Aorta (tissue), 5 donors: ENCODE measurements around the gene TRPM8. TPM values are rescaled to one million over a fixed set of nuclear protein-coding genes. Genes with fewer than 3 reads are reported as not detected.

Source experiments
- ATAC-seq: fragments of 200-7000 bp; cut with Tn5 transposase; one replicate; pipeline ENCODE4 v1.9.1; 2022; ENCODE audit warnings: moderate library complexity; ENCODE audit not compliant: low FRiP score
- DNase-seq, 2 donors: peaks; one replicate each; pipeline ENCODE4 v3.0.0-alpha.2; 2020
- H3K27ac ChIP-seq, 2 donors: one replicate each; pipeline ENCODE4 v1.5.1; 2013; ENCODE audit warnings: low read length in 2 of 2, mild to moderate bottlenecking in 2 of 2, moderate library complexity in 2 of 2, control low read depth in 1 of 2, inconsistent platforms in 1 of 2, low read depth in 1 of 2
- H3K27me3 ChIP-seq, 2 donors: one replicate each; pipeline ENCODE4 v1.6.1; 2013; ENCODE audit warnings: control low read depth in 1 of 2, low read length in 1 of 2, mild to moderate bottlenecking in 1 of 2, moderate library complexity in 1 of 2; ENCODE audit not compliant: insufficient read depth in 2 of 2, control insufficient read depth in 1 of 2
- H3K36me3 ChIP-seq, 2 donors: one replicate each; pipeline ENCODE4 v1.6.1; 2013; ENCODE audit warnings: control low read depth in 1 of 2, low read length in 1 of 2, mild to moderate bottlenecking in 1 of 2; ENCODE audit not compliant: insufficient read depth in 2 of 2, control insufficient read depth in 1 of 2
- H3K4me1 ChIP-seq, 2 donors: one replicate each; pipeline ENCODE4 v1.6.1; 2013; ENCODE audit warnings: low read length in 2 of 2, control low read depth in 1 of 2, mild to moderate bottlenecking in 1 of 2, moderate library complexity in 1 of 2; ENCODE audit not compliant: insufficient read depth in 2 of 2, control insufficient read depth in 1 of 2
- H3K4me3 ChIP-seq, 2 donors: one replicate each; pipeline ENCODE4 v1.5.1; 2013; ENCODE audit warnings: low read length in 2 of 2, control low read depth in 1 of 2, mild to moderate bottlenecking in 1 of 2
- H3K9me3 ChIP-seq: one replicate; pipeline ENCODE4 v1.6.1; 2013; ENCODE audit warnings: mild to moderate bottlenecking, low read length; ENCODE audit not compliant: control insufficient read depth
- WGBS, 2 donors: extraction: QIAGEN DNeasy Blood & Tissue Kit; methylation state at CpG; one replicate each; pipeline ENCODE4 v1.1.7; 2013; 5-methylcytosine and 5-hydroxymethylcytosine counted together
- intact Hi-C, 2 donors: fragments of 100-400 bp; cut with DNase I; formaldehyde crosslinking; loops; one replicate each; pipeline versions ENCODE4 v1.14.2 to v1.15.0; 2022
- polyA plus RNA-seq, 2 donors: library from polyadenylated mRNA; stranded (reverse); fragments of 200-250 nt; gene quantifications; one replicate each; pipeline ENCODE4 v1.2.3, GENCODE V29; 2013
- total RNA-seq, 2 donors: library from RNA; stranded (reverse); fragmentation: NEBNext Ultra II Directional; extraction: Animal tissue kit (Norgen Biotek cat#: 25700); gene quantifications; one replicate each; pipeline ENCODE4 v1.2.1, GENCODE V29; 2021
- donor health status: healthy with polysubstance abuse.
- donor health status: Bipolar disorder and iron deficiency.
- donor health status: DM: no; HTN: no; CAD: no.
- donor health status: DM: no; HTN: no; CAD: no.
- donor health status: DM: yes; HTN: yes; CAD: no.

TRPM8 gene
- total and polyA plus RNA-seq, 4 donors = not detected

DNA sequence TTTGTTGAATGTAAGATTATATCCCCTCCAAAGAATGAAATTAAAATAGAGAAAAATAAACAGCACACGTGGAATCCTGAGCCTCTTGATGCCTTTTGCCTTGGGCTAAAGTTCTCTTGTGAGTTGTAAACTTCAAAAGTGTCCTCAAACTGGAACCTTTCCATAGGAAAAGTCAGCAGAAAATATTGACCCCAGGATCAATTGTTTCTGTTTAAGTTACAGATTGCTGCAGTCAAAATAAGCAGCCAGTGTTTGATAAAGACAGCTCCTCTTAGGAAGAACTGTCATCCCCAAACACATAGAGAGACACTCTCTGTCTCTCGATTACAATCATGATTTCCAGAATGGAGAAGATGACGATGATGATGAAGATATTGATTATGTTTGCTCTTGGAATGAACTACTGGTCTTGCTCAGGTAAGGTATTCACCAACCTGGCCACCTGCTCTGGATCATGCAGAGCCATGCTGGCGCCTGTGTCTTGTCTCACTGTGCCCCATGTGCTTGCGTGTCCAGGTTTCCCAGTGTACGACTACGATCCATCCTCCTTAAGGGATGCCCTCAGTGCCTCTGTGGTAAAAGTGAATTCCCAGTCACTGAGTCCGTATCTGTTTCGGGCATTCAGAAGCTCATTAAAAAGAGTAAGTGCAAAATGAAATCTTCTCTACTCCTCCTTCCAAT lies 133.4 kb downstream of the TRPM8 start, which contains the start of gene SPP2:
TSS of gene SPP2 (plus strand) at position 248 of the 681 bp plus-strand sequence. CDS start at position 333, 85 bp downstream.
- Histone ChIP-seq H3K27ac (no peak within 1 kb of the TSS), H3K27me3 (peaks cover 0 to 2% of the 10 kb centered on the region in 2 donors), H3K36me3 (no peaks in the 10 kb centered on the region), H3K4me3 (no peak within 1 kb of the TSS), H3K4me1 (peaks cover 0 to 2% of the 10 kb centered on the region in 2 donors), H3K9me3 (peaks cover 3% of the 10 kb centered on the region)
- intact Hi-C loops = no loop called here
- no peak for DNase-seq
- ATAC-seq = no peak
- WGBS, 2 donors = 86% methylated on average over 9 of the region's 9 CpGs

DNA sequence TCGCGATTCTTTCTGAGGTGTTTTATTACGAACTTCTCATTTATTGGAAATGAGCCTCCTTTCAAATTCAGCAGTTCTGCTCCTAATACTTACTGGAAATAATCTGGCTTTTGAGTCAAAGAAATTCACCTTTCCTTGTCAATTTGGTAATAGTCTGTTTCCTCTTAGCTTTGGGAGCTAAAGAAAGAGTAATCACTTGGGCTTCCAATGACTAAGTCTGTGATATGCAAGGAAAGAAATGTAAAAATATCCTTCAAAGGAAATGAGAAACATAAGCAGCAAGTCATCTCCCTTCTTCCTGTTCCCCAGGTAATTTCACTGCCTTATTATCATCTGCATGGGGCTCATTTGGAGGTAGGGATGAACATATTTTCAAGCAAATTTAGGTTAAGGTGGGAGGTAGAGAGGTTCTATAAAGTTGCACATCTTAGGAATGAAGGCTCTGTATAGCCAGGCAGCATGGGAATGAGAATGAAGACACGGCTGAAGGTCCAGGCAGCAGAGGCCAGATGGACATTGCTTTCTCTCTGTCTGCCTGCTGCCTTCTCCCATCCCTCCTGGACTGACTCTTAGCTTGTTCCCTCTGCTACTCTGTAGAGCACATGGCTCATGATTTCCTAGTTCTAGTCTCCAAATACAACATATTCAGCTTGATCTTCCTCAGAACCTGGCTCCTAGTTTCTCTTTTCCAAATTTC lies 134.3 kb downstream of the TRPM8 start:
- Histone ChIP-seq H3K27me3 (peaks cover 0 to 2% of the 10 kb centered on the region in 2 donors), H3K27ac (no peak overlapping the region), H3K4me1 (peaks cover 0 to 2% of the 10 kb centered on the region in 2 donors), H3K4me3 (no peak overlapping the region), H3K9me3 (peaks cover 3% of the 10 kb centered on the region), H3K36me3 (no peaks in the 10 kb centered on the region)
- intact Hi-C loops = no loop called here
- WGBS, 2 donors = 81 to 84% methylated on average over 4 of the region's 4 CpGs
- ATAC-seq (no peak), DNase-seq (no peak)

DNA sequence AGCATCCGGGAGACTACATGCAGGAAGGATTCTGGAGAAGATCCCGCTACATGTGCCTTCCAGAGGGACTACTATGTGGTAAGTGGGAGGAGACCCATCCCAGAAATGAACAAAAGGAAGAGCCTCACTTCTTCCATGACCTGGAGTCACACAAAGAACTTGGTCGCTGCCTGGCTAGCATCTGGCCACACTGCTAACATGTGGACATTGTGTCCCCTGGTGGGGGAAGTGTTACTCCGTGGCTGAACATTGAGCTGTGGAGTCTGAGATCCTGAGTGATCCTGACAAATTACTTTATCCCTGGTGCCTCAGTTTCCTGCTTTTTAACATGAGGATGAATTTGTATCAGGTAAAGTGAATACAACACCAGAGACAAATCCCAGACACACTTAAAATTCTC lies 141.7 kb downstream of the TRPM8 start:
- 81 to 85% methylated on average over 4 of the region's 4 CpGs for WGBS, 2 donors
- no peak for DNase-seq
- no peak for ATAC-seq
- intact Hi-C loops = no loop called here
- H3K4me1 ChIP-seq = no peaks in the 10 kb centered on the region
- H3K27me3 ChIP-seq = peaks cover 0 to 1% of the 10 kb centered on the region in 2 donors
- H3K36me3 ChIP-seq = no peaks in the 10 kb centered on the region
- peaks cover 2% of the 10 kb centered on the region for H3K9me3 ChIP-seq
- H3K4me3 ChIP-seq = no peak overlapping the region
- no peak overlapping the region for H3K27ac ChIP-seq

DNA sequence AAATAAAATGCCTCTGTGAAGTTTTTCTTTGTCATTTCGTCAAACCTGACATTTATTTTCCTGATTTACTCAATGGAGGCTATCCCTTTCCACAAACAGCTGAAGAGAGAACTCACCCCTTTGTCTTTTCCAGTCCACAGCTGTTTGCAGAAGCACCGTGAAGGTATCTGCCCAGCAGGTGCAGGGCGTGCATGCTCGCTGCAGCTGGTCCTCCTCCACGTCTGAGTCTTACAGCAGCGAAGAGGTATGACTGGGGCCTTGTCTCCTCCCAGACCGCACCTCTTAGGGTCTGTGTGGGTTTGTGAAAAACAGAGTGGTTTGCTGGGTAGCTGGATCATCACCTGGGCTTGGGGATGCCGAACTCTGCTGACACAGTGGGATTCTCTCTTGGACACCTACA lies 143.1 kb downstream of the TRPM8 start:
- H3K9me3 ChIP-seq = no peaks in the 10 kb centered on the region
- ATAC-seq (no peak), DNase-seq (no peak)
- H3K36me3 ChIP-seq = no peaks in the 10 kb centered on the region
- H3K27me3 ChIP-seq = peaks cover 0 to 1% of the 10 kb centered on the region in 2 donors
- intact Hi-C loops = no loop called here
- no peaks in the 10 kb centered on the region for H3K4me1 ChIP-seq
- H3K4me3 ChIP-seq = no peak overlapping the region
- WGBS, 2 donors = 72 to 78% methylated on average over 8 of the region's 8 CpGs
- no peak overlapping the region for H3K27ac ChIP-seq

DNA sequence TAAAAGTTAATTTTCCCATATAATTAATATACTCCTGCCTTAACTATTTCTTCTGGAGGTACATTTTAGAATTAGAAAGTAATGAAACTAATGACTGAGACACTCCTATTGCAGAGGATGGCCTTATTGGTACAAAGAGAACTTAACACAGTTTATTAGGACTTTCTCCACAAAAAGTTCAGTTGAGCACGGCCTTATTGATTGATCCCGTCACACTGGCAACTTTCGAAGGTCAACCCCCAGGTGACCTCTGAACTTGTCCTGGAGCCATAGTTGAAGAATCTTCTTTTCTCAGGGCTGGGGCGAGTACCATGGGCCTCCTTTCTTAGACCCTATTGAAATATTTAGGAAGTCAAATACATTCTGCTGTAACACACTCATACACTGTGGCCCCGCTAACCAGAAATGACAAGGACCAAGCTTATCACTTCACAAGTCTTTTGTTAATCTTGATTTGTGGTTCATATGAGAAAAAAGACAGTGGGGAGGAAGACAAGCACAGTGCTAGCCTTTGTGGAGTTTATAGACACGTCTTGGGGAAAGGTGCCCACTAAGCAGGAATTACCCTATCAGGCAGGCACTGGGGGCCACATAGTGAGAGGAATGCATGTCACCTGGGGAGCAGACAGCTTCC lies 144.6 kb downstream of the TRPM8 start:
- Histone ChIP-seq H3K4me3 (no peak overlapping the region), H3K4me1 (no peaks in the 10 kb centered on the region), H3K27me3 (peaks cover 0 to 1% of the 10 kb centered on the region in 2 donors), H3K27ac (no peak overlapping the region), H3K9me3 (no peaks in the 10 kb centered on the region), H3K36me3 (no peaks in the 10 kb centered on the region)
- 58 to 74% methylated on average over 6 of the region's 6 CpGs for WGBS, 2 donors
- intact Hi-C loops = no loop called here
- ATAC-seq (no peak), DNase-seq (no peak)

DNA sequence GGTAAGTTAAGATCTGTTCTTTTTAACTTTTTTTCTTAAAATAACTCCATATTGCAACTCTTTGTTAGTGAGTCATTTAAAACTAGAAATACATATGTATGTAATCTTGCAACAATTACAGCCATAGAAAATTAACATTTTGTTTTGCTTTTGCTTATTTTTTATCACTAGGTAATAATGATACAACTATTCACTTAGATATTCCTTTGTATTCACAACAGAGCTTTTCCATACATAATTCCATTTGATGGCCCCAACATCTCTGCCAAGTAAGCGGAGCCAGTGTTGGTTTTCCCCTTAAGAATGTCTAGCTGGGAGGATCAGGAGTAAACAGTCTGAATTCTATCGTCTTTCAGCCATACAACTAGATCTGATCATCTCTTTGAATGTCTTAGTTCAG lies 149.4 kb downstream of the TRPM8 start:
- intact Hi-C loops = no loop called here
- 72 to 79% methylated on average over 2 of the region's 2 CpGs for WGBS, 2 donors
- Histone ChIP-seq H3K27me3 (peaks cover 0 to 1% of the 10 kb centered on the region in 2 donors), H3K36me3 (no peaks in the 10 kb centered on the region), H3K4me3 (no peak overlapping the region), H3K4me1 (no peaks in the 10 kb centered on the region), H3K27ac (no peak overlapping the region), H3K9me3 (peaks cover 6% of the 10 kb centered on the region)
- no peak for DNase-seq
- no peak for ATAC-seq

Other genes starting within 250 kb of the TRPM8 start
- gene UGT1A9, start 245.5 kb upstream of the TRPM8 start, total RNA-seq = not detected
- gene UGT1A9, start 245.5 kb upstream of the TRPM8 start, polyA plus RNA-seq = not detected
- not detected for gene UGT1A7, start 235.5 kb upstream of the TRPM8 start, total RNA-seq
- 1 to 10 TPM in 1 of 2 donors, under 1 TPM in 1; 0.05 to 1.8 TPM for gene UGT1A7, start 235.5 kb upstream of the TRPM8 start, polyA plus RNA-seq
- gene UGT1A6, start 224.5 kb upstream of the TRPM8 start, total RNA-seq = not detected
- gene UGT1A6, start 224.5 kb upstream of the TRPM8 start, polyA plus RNA-seq = under 1 TPM in 1 of 2 donors, not detected in 1; 0.33 TPM
- gene UGT1A5, start 204.5 kb upstream of the TRPM8 start, total RNA-seq = not detected
- not detected for gene UGT1A5, start 204.5 kb upstream of the TRPM8 start, polyA plus RNA-seq
- not detected for gene UGT1A4, start 198.6 kb upstream of the TRPM8 start, total RNA-seq
- gene UGT1A4, start 198.6 kb upstream of the TRPM8 start, polyA plus RNA-seq = not detected
- not detected for gene UGT1A3, start 188.3 kb upstream of the TRPM8 start, total RNA-seq
- not detected for gene UGT1A3, start 188.3 kb upstream of the TRPM8 start, polyA plus RNA-seq
- gene UGT1A1, start 157.1 kb upstream of the TRPM8 start, total RNA-seq = not detected
- under 1 TPM in 1 of 2 donors, not detected in 1; 0.25 TPM for gene UGT1A1, start 157.1 kb upstream of the TRPM8 start, polyA plus RNA-seq
- not detected for gene MROH2A, start 139.0 kb upstream of the TRPM8 start, total RNA-seq
- gene MROH2A, start 139.0 kb upstream of the TRPM8 start, polyA plus RNA-seq = not detected
- gene HJURP, start 62.8 kb upstream of the TRPM8 start, total RNA-seq = 1 to 10 TPM; 1.1 TPM
- gene HJURP, start 62.8 kb upstream of the TRPM8 start, polyA plus RNA-seq = not detected
- gene SPP2, start 133.3 kb downstream of the TRPM8 start, total RNA-seq = not detected
- not detected for gene SPP2, start 133.3 kb downstream of the TRPM8 start, polyA plus RNA-seq